Fibroblast of pulmonary artery (primary cell): Measurements from ENCODE around the gene KREMEN1.
A peak's percentile ranks its signal among the peaks of the same experiment; 100 is the strongest.

ENCODE experiments used
- DNase-seq: peaks from one replicate; pipeline ENCODE4 v3.0.0-alpha.2; 2010; ENCODE audit warnings: low read depth
- H3K4me3 ChIP-seq: replicated peaks from 2 replicates; pipeline ENCODE4 v1.5.1; 2011; ENCODE audit warnings: low read depth, mild to moderate bottlenecking, control low read depth, low read length, moderate library complexity
- CTCF ChIP-seq: IDR thresholded peaks from 2 replicates; pipeline ENCODE4 v1.5.1; 2011; ENCODE audit warnings: mild to moderate bottlenecking, control low read depth, low read length, inconsistent platforms; ENCODE audit errors: missing control alignments

The KREMEN1 gene

GRCh38 chr22:29087012-29087411 is 14.2 kb downstream of the KREMEN1 start:
- no peak for DNase-seq
- TF ChIP-seq CTCF, result no peak
- H3K4me3 ChIP-seq, result no peak overlapping the region

- DNase-seq, result no peak
- no peak for TF ChIP-seq CTCF
- no peak overlapping the region for H3K4me3 ChIP-seq
Observed at GRCh38 chr22:29088809-29089208, 16.0 kb downstream of the KREMEN1 start.

- H3K4me3 ChIP-seq, result no peak overlapping the region
- no peak for TF ChIP-seq CTCF
- no peak for DNase-seq
Observed at GRCh38 chr22:29089507-29089906, 16.7 kb downstream of the KREMEN1 start.

GRCh38 chr22:29090039-29090438 is 17.2 kb downstream of the KREMEN1 start:
- no peak for DNase-seq
- no peak overlapping the region for H3K4me3 ChIP-seq
- no peak for TF ChIP-seq CTCF

GRCh38 chr22:29092243-29092642 is 19.4 kb downstream of the KREMEN1 start:
- no peak for DNase-seq
- no peak for TF ChIP-seq CTCF
- H3K4me3 ChIP-seq, result no peak overlapping the region

GRCh38 chr22:29093030-29093429 is 20.2 kb downstream of the KREMEN1 start:
- DNase-seq, result no peak
- TF ChIP-seq CTCF, result no peak
- H3K4me3 ChIP-seq, result no peak overlapping the region

GRCh38 chr22:29093501-29094300 is 20.9 kb downstream of the KREMEN1 start:
- DNase-seq, result peak; percentile 53
- no peak overlapping the region for H3K4me3 ChIP-seq
- no peak for TF ChIP-seq CTCF
